Endothelial cell of umbilical vein (primary cell): ENCODE measurements around the gene GAS7. TPM values are rescaled to one million over a fixed set of nuclear protein-coding genes. Genes with fewer than 3 reads are reported as not detected.

Experiments used
- BruUV-seq: library from RNA; stranded (reverse); fragments of 400-500 nt; replicated peaks from 2 replicates; lab custom pipeline; 2021; lab: Mats Ljungman, UMichigan
- CTCF ChIA-PET: fragments of 300-600, 350-600 bp; sonication (Branson Sonifier 250); formaldehyde crosslinking; loops from one replicate; lab custom pipeline; 2021; ENCODE audit warnings: antibody characterized with exemption, inconsistent platforms; lab: Charles Lee
- POLR2A ChIA-PET: fragments of 300-600, 350-600 bp; sonication (Branson Sonifier 250); formaldehyde crosslinking; loops from one replicate; lab custom pipeline; 2021; ENCODE audit warnings: antibody characterized with exemption, inconsistent platforms; lab: Charles Lee
- DNase-seq: peaks from one replicate; pipeline ENCODE4 v3.0.0-alpha.2; 2011; ENCODE audit warnings: low read depth, low spot score
- FAIRE-seq: peaks from 2 replicates; lab custom pipeline; 2011; peaks lifted over from hg19 to GRCh38; lab: Jason Lieb, UNC
- H2AFZ ChIP-seq: 2 replicates; pipeline ENCODE4 v1.6.0; 2012; ENCODE audit warnings: low read depth, low read length, control low read depth, inconsistent platforms
- H3K27ac ChIP-seq: 2 replicates; pipeline ENCODE4 v1.5.1; 2011; ENCODE audit warnings: low read depth, mild to moderate bottlenecking, control low read depth, low read length, moderate library complexity; ENCODE audit not compliant: insufficient read depth
- H3K27me3 ChIP-seq, 2 experiments: 2 replicates each; pipeline versions ENCODE4 v1.6.0 to v1.6.1; 2011; ENCODE audit warnings: low read length in 2 of 2, mixed read lengths in 1 of 2; ENCODE audit not compliant: control insufficient read depth in 2 of 2, insufficient read depth in 2 of 2
- H3K36me3 ChIP-seq, 2 experiments: 2 replicates in 1 of 2; 3 replicates in 1 of 2; pipeline ENCODE4 v1.5.1; 2011; ENCODE audit warnings: low read length in 2 of 2, mild to moderate bottlenecking in 1 of 2, moderate library complexity in 1 of 2; ENCODE audit not compliant: control insufficient read depth in 2 of 2, insufficient read depth in 2 of 2; ENCODE audit errors: extremely low read depth in 1 of 2
- H3K4me1 ChIP-seq: 3 replicates; pipeline ENCODE4 v1.5.1; 2011; ENCODE audit warnings: mild to moderate bottlenecking, low read length; ENCODE audit not compliant: control insufficient read depth, insufficient read depth; ENCODE audit errors: extremely low read depth
- H3K4me2 ChIP-seq: 2 replicates; pipeline ENCODE4 v1.6.1; 2011; ENCODE audit warnings: low read length, control low read depth, mixed read lengths; ENCODE audit not compliant: insufficient read depth
- H3K4me3 ChIP-seq, 3 experiments: fragments of 200-600 bp in 1 of 3; sonication (generic), shearing (Covaris generic) in 1 of 3; replicated peaks in 1 of 3; 2 replicates each; pipeline ENCODE4 v1.5.1; 2011 to 2016; ENCODE audit warnings: control low read depth in 3 of 3, low read length in 3 of 3, mild to moderate bottlenecking in 2 of 3, inconsistent platforms in 1 of 3, low read depth in 1 of 3, moderate library complexity in 1 of 3; ENCODE audit not compliant: insufficient read depth in 1 of 3
- H3K79me2 ChIP-seq: 2 replicates; pipeline ENCODE4 v1.6.0; 2012; ENCODE audit warnings: low read length, inconsistent platforms; ENCODE audit not compliant: control insufficient read depth, insufficient read depth
- H3K9ac ChIP-seq: replicated peaks from 2 replicates; pipeline ENCODE3; 2011; ENCODE audit warnings: low read length, control low read depth; ENCODE audit not compliant: insufficient read depth; ENCODE audit errors: extremely low read depth
- H3K9me1 ChIP-seq: replicated peaks from 3 replicates; pipeline ENCODE4 v1.6.0; 2011; ENCODE audit warnings: mild to moderate bottlenecking, low read length; ENCODE audit not compliant: control insufficient read depth, insufficient read depth; ENCODE audit errors: extremely low read depth
- H3K9me3 ChIP-seq: replicated peaks from 2 replicates; pipeline ENCODE4 v1.5.1; 2012; ENCODE audit warnings: low read length, inconsistent platforms; ENCODE audit not compliant: control insufficient read depth, insufficient read depth
- H4K20me1 ChIP-seq: replicated peaks from 2 replicates; pipeline ENCODE3; 2011; ENCODE audit warnings: mild to moderate bottlenecking, low read length; ENCODE audit not compliant: control insufficient read depth, insufficient read depth; ENCODE audit errors: extremely low read depth
- GATA2 ChIP-seq: IDR thresholded peaks from 2 replicates; pipeline ENCODE4 v1.7.0; 2011; ENCODE audit warnings: low read depth, mild to moderate bottlenecking, moderate library complexity, mixed read lengths, low read length; ENCODE audit not compliant: insufficient read length, insufficient read depth
- JUN ChIP-seq: IDR thresholded peaks from 2 replicates; pipeline ENCODE4 v1.6.1; 2011; ENCODE audit warnings: borderline replicate concordance, low read depth; ENCODE audit not compliant: insufficient read length, insufficient read depth
- dilution Hi-C: fragments of 300-500 bp; cut with MboI; formaldehyde crosslinking; loops from one replicate; pipeline ENCODE4 v1.15.0; 2019; ENCODE audit warnings: low sequenced_read_pairs; ENCODE audit not compliant: extremely low pct_ligation_motif_present
- intact Hi-C: fragments of 100-400 bp; cut with micrococcal nuclease; formaldehyde crosslinking; loops from one replicate; pipeline ENCODE4 v1.10.0; 2022
- polyA plus RNA-seq, 4 experiments: library from polyadenylated mRNA; depleted of rRNA in 3 of 4; stranded (reverse) in 3 of 4; unstranded in 1 of 4; fragments of >200 nt; gene quantifications; 2 replicates each; pipeline versions ENCODE4 v1.2.1 to v1.2.3, GENCODE V29; 2011 to 2012; ENCODE audit warnings: missing spikeins in 1 of 4
- total RNA-seq: library from RNA; stranded (reverse); gene quantifications from 2 replicates; pipeline ENCODE4 v1.2.3, GENCODE V29; 2021
- TF ChIP-seq, protein P1 (sequence below): IDR thresholded peaks from 2 replicates; pipeline ENCODE4 v1.6.1; 2011; ENCODE audit not compliant: insufficient read depth, insufficient read length

GAS7 gene
- total and polyA plus RNA-seq, 2 donors (not counting 3 experiments of a cell fraction or from before 2014, with no cell fraction given): not detected

GRCh38 chr17:9940841-9941240 is 257.6 kb downstream of the GAS7 start:
- no peaks in the 10 kb centered on the region for H3K27me3 ChIP-seq
- no peak overlapping the region for H3K4me3 ChIP-seq
- no peak overlapping the region for H3K27ac ChIP-seq
- no peak for FAIRE-seq
- H3K9me3 ChIP-seq: peaks cover 4% of the 10 kb centered on the region
- no peak overlapping the region for H3K4me2 ChIP-seq
- H4K20me1 ChIP-seq: no peaks in the 10 kb centered on the region
- no peaks in the 10 kb centered on the region for H3K4me1 ChIP-seq
- H2AFZ ChIP-seq: no peak overlapping the region
- DNase-seq: no peak
- TF ChIP-seq JUN: no peak
- no TSS peak for BruUV-seq
- intact Hi-C loops: no loop called here
- no peaks in the 10 kb centered on the region for H3K9me1 ChIP-seq
- ChIA-PET POLR2A (no interaction called here), CTCF (interaction anchor here (1.7 kb wide), 1 partner anchor 16 kb away, joined by 5 read pairs; no protein-coding TSS in a partner anchor)
- dilution Hi-C loops: no loop called here
- no peaks in the 10 kb centered on the region for H3K79me2 ChIP-seq
- no peaks in the 10 kb centered on the region for H3K36me3 ChIP-seq
- H3K9ac ChIP-seq: no peak overlapping the region

DNA sequence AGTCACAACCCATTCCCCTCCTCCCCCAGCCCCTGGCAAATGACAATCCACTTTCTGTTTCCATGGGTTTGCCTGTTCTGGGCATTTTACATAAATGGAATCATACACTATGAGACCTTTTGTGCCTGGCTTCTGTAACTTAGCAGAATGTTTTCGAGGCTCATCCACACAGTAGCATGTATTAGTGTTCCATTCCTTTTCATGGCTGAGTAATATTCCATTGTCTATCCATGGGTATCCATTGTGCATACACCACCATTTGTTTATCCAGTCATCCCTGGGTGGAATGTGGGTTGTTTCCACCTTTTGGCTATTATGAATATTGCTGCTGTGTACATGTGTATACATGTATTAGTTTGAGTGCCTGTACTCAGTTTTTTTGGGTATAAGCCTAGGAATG is 259.6 kb downstream of the GAS7 start:
- DNase-seq (no peak), FAIRE-seq (no peak)
- Histone ChIP-seq H3K36me3 (no peaks in the 10 kb centered on the region), H2AFZ (no peak overlapping the region), H3K4me3 (no peak overlapping the region), H3K27me3 (no peaks in the 10 kb centered on the region), H3K4me2 (no peak overlapping the region), H3K79me2 (no peaks in the 10 kb centered on the region), H4K20me1 (no peaks in the 10 kb centered on the region), H3K9me1 (no peaks in the 10 kb centered on the region), H3K9me3 (peaks cover 4% of the 10 kb centered on the region), H3K4me1 (no peaks in the 10 kb centered on the region), H3K27ac (no peak overlapping the region), H3K9ac (no peak overlapping the region)
- CTCF ChIA-PET: interaction anchor here (1.2 to 1.7 kb wide), 2 partner anchors 14 to 30 kb away, joined by 3 to 5 read pairs; no protein-coding TSS in a partner anchor
- BruUV-seq: no TSS peak
- dilution Hi-C loops: no loop called here
- intact Hi-C loops: no loop called here
- POLR2A ChIA-PET: no interaction called here
- TF ChIP-seq GATA2: no peak
- TF ChIP-seq, protein P1, sequence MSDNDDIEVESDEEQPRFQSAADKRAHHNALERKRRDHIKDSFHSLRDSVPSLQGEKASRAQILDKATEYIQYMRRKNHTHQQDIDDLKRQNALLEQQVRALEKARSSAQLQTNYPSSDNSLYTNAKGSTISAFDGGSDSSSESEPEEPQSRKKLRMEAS: no peak
